Ammon's horn (tissue), 1 donor: ENCODE data around the gene TAS2R20.

Source experiments
- DNase-seq: peaks from one replicate; pipeline ENCODE4 v3.0.0-alpha.2; 2016; ENCODE audit warnings: low spot score

Gene TAS2R20

GRCh38 chr12:10959804-10960203, 38.3 kb downstream of the TAS2R20 start:
- peak; percentile 64 for DNase-seq

GRCh38 chr12:10957741-10958140, 40.4 kb downstream of the TAS2R20 start:
- DNase-seq: no peak

- DNase-seq: no peak
Observed at GRCh38 chr12:10956085-10956484, 42.0 kb downstream of the TAS2R20 start.

- peak; percentile 51 for DNase-seq
Observed at GRCh38 chr12:10952645-10953044, 45.5 kb downstream of the TAS2R20 start.
